D341Med (cell line): ENCODE measurements around the gene THAP2.

ENCODE experiments used
- DNase-seq: peaks from one replicate; pipeline ENCODE4 v3.0.0; 2012; ENCODE audit warnings: low spot score

THAP2 gene

GRCh38 chr12:71703206-71703605 is 39.1 kb downstream of the THAP2 start:
- no peak for DNase-seq

DNA sequence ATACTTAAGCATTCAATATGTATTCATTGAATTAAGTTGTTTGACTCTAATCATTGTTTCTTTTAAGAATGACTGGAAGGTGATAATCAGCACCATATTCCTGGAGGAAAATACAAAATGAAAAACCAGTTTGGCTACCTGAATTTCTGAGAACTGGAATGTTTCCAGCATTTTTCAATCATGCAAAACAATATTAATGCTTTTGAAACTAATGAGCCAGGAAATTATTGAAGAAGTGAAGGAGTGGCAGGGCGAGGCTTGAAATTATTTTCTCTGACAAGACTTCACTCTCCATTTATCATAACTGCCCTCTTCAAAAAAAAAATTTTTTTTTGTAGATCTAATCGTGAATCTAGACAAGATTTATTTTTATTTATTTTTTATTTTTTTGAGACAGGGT is 40.8 kb downstream of the THAP2 start:
- DNase-seq = no peak

GRCh38 chr12:71708658-71709057 is 44.6 kb downstream of the THAP2 start:
- no peak for DNase-seq

- DNase-seq = no peak
Observed at GRCh38 chr12:71710276-71711125, 46.4 kb downstream of the THAP2 start.

- DNase-seq = no peak
Observed at GRCh38 chr12:71718611-71719010, 54.5 kb downstream of the THAP2 start.

DNA sequence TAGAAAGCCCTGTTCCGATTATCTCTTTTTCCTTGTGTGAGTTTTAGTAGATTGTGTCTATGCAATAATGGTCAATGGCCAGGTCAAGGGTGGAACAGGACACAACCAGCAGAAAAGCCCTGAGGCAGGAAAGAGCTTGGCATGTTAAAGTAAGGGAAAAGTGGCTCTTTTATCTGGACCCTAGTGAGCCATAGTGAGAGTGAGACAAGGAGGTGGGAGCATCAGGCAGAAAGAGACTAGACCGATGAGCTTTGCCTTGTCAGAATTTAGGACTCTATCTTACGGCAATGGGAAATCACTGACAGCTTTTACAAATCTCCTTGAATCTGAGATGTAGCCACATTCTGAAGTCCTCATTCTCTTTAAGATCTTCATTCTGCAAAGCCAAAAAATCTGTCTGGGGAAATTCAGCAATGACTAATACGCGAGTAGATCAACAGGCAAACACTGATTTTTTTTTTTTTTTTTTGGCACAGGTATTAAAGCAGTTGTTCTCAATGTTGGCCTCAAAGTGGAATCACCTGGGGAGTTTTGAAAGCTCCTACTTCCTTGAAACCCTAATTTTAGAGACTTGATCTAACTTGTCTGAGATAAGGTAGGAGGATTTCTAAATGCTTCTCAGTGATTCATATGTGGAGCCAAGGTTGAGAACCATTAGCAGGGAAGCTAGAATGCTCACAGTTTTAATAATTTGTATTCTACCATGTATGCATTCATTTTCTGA is 55.7 kb downstream of the THAP2 start:
- no peak for DNase-seq

DNA sequence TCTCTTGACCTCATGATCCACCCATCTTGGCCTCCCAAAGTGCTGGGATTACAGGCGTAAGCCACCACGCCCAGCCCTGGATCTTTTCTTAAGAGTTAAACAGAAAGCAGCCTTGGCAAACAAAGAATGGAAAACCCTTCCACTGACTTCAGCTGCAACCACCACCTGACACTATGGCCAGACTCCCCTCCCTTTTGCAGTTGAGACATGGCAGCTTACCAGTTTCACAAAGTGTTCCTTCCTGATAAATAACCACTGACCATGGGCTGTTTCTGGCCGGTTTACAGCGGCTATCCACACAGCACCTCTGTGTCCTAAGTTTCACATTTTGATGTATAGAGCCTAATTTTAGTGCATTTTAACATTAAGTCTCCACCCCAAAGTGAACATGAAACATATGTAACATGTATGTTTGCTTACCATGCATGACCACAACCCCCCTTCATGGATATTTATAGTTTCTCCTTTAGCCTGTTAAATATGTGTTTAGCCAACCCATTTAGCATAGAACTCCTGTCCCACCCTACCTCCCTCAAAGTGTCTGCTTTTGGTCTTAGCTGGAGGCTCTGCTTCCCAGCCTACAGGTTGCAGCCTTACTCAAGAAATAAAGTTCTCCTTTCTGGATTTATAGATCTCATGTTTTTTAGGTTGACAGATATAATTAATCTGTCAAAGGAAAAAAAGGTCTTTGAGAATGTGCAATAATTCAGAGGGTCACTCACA is 57.8 kb downstream of the THAP2 start:
- DNase-seq = no peak

- no peak for DNase-seq
Observed at GRCh38 chr12:71725011-71725410, 60.9 kb downstream of the THAP2 start.

- DNase-seq = no peak
Observed at GRCh38 chr12:71726548-71726947, 62.4 kb downstream of the THAP2 start.

DNA sequence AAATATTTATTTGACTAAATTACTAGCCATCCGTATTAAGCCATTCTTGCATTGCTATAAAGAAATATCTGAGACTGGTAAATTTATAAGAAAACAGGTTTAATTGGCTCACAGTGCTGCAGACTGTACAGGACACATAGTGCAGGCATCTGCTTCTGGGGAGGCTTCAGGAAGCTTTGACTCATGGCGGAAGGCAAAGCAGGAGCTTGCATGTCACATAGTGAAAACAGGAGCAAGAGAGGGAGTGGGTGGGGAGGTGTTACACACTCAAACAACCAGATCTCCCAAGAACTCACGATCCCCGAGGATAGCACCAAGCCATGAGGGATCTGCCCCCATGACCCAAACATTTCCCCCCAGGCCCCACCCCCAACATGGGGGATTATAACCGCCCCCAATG is 63.9 kb downstream of the THAP2 start:
- no peak for DNase-seq
